Measurements from ENCODE around the gene SLC29A4. TPM values are rescaled to one million over a fixed set of nuclear protein-coding genes. Genes with fewer than 3 reads are reported as not detected.

Gene SLC29A4
- total and polyA plus RNA-seq, 11 donors, result 1.6 to 7.3 (median 3.2) TPM

GRCh38 chr7:5348134-5349004, 65.6 kb downstream of the SLC29A4 start:
- no peak overlapping the region for H3K4me3 ChIP-seq
- H3K36me3 ChIP-seq, result peaks cover 8 to 94% (median 74%) of the 10 kb centered on the region in 9 donors
- TF ChIP-seq POLR2A (IDR thresholded peaks at IDR 0.05) (no peak), CTCF (IDR thresholded peaks at IDR 0.05) (no peak)
- peak overlapping the region in 1 of 12 donors; percentile 60 for H3K27ac ChIP-seq
- intact Hi-C loops (cut with DNase I), result loop anchor here in 1 of 10 donors (10.0 kb wide), 1 partner anchor 104 kb away; no protein-coding TSS in a partner anchor
- ATAC-seq, result peak in 1 of 4 donors; percentile 11
- no peak for DNase-seq
- WGBS, 4 donors, result 89 to 95% (median 91%) methylated on average over 16 to 21 of the region's 21 CpGs
- H3K9me3 ChIP-seq, result peaks cover 0 to 18% (median 13%) of the 10 kb centered on the region in 12 donors
- no peaks in the 10 kb centered on the region for H3K4me1 ChIP-seq
- H3K27me3 ChIP-seq, result no peaks in the 10 kb centered on the region

- ATAC-seq (no peak), DNase-seq (no peak)
- peak overlapping the region in 1 of 12 donors; percentile 60 for H3K27ac ChIP-seq
- H3K4me1 ChIP-seq, result peaks cover 0 to 6% (median under 1%) of the 10 kb centered on the region in 12 donors
- H3K36me3 ChIP-seq, result peaks cover 8 to 93% (median 69%) of the 10 kb centered on the region in 9 donors
- 84 to 90% (median 88%) methylated on average over 17 of the region's 17 CpGs for WGBS, 4 donors
- no peaks in the 10 kb centered on the region for H3K27me3 ChIP-seq
- TF ChIP-seq CTCF (IDR thresholded peaks at IDR 0.05) (no peak), POLR2A (IDR thresholded peaks at IDR 0.05) (no peak)
- H3K4me3 ChIP-seq, result no peak overlapping the region
- intact Hi-C loops (cut with DNase I), result loop anchor here in 1 of 10 donors (10.0 kb wide), 1 partner anchor 104 kb away; no protein-coding TSS in a partner anchor
- peaks cover 0 to 12% (median 8%) of the 10 kb centered on the region in 12 donors for H3K9me3 ChIP-seq
Observed at GRCh38 chr7:5349005-5349380, 66.2 kb downstream of the SLC29A4 start.

DNA sequence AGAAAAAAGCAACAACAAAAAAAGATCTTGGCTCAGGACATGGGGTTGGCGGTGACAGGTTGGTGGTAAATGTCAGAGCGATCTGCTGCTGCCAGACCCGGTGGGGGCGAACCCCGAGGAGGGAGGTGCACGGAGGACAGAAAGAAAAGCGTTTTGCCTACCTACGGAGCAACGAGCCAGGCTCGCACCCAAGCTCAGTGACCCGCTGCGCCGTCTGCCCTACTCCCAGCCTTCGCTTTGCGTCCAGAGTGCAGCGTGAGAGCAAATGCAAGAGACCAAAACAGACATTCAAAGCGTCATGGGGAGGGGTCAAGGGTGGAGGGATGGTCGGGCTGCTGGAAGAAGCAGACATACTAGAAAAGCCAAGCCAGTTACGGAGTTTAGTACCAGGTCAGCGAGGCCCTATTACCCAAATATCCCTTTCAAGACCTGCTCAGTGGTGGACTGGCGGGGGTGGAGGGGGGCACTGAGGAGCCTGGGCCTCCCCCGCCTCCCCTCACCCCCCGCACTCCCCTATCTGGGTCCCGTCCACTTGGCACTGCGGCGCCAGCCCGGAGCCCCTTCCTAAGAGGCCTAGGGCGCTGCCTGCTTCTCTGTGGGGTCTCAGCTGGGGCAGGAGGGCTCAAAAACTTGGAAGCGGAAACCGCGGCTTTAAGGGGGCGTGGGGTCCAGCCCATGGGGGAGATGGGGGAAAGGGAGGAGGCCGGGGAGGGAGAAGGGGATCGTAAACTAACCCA, 66.9 kb downstream of the SLC29A4 start:
- ATAC-seq (no peak), DNase-seq (no peak)
- Histone ChIP-seq H3K4me3 (no peak overlapping the region), H3K4me1 (peaks cover 0 to 12% (median 7%) of the 10 kb centered on the region in 12 donors), H3K27ac (peak overlapping the region in 1 of 12 donors; percentile 60), H3K36me3 (peaks cover 4 to 88% (median 63%) of the 10 kb centered on the region in 9 donors), H3K9me3 (peaks cover 0 to 6% (median 1%) of the 10 kb centered on the region in 12 donors), H3K27me3 (no peaks in the 10 kb centered on the region)
- TF ChIP-seq POLR2A (IDR thresholded peaks at IDR 0.05) (no peak), CTCF (IDR thresholded peaks at IDR 0.05) (no peak)
- WGBS, 4 donors, result 68 to 80% (median 78%) methylated on average over 34 of the region's 34 CpGs
- intact Hi-C loops (cut with DNase I), result loop anchor here in 5 of 10 donors (5.0 to 10.0 kb wide), 2 partner anchors 105 to 107 kb away; no protein-coding TSS in a partner anchor

DNA sequence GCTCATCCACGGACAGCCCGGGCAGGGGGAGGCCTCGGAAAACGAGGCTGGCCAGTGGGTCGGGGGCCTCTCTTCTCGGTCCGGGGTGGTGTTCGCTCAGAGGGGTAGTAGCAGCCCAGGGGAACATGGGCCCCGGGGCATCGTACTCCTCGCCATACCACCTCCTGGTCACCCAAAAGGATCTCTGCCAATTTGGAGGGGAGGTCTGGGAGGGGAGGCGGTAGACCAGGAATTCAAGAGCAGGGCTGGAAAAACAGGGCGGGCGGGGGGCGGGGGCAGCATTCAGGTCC, 67.4 kb downstream of the SLC29A4 start:
- DNase-seq (no peak), ATAC-seq (no peak)
- WGBS, 4 donors, result 86 to 93% (median 90%) methylated on average over 15 of the region's 15 CpGs
- TF ChIP-seq CTCF (IDR thresholded peaks at IDR 0.05) (no peak), POLR2A (IDR thresholded peaks at IDR 0.05) (no peak)
- Histone ChIP-seq H3K27ac (peak overlapping the region in 1 of 12 donors; percentile 60), H3K27me3 (no peaks in the 10 kb centered on the region), H3K4me3 (no peak overlapping the region), H3K36me3 (peaks cover 1 to 88% (median 62%) of the 10 kb centered on the region in 9 donors), H3K9me3 (peaks cover 0 to under 1% (median 0%) of the 10 kb centered on the region in 12 donors), H3K4me1 (peaks cover 0 to 17% (median 12%) of the 10 kb centered on the region in 12 donors)
- intact Hi-C loops (cut with DNase I), result loop anchor here in 4 of 10 donors (5.0 to 10.0 kb wide), 2 partner anchors 105 to 108 kb away; no protein-coding TSS in a partner anchor

Measured in heart left ventricle (tissue), 16 donors.